ENCODE results near the gene UQCC2. TPM values are rescaled to one million over a fixed set of nuclear protein-coding genes. Genes with fewer than 3 reads are reported as not detected.

UQCC2 gene
- total and polyA plus RNA-seq, 8 donors: 54.4 to 83.1 (median 61.0) TPM

DNA sequence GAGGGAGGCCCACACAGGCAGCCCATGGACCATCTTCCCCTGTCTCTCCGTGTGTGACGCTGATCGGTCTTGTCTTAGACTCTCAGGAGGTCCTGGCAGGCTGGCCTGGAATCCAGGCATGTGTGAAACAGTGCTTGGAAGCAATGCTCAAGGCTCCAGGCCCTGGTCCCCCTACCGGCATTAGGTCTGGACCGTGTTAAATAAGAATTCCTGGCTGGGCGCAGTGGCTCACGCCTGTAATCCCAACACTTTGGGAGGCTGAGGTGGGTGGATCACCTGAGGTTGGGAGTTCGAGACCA, 22.2 kb upstream of the UQCC2 start:
- H3K4me3 ChIP-seq: no peak overlapping the region
- TF ChIP-seq, protein P1, sequence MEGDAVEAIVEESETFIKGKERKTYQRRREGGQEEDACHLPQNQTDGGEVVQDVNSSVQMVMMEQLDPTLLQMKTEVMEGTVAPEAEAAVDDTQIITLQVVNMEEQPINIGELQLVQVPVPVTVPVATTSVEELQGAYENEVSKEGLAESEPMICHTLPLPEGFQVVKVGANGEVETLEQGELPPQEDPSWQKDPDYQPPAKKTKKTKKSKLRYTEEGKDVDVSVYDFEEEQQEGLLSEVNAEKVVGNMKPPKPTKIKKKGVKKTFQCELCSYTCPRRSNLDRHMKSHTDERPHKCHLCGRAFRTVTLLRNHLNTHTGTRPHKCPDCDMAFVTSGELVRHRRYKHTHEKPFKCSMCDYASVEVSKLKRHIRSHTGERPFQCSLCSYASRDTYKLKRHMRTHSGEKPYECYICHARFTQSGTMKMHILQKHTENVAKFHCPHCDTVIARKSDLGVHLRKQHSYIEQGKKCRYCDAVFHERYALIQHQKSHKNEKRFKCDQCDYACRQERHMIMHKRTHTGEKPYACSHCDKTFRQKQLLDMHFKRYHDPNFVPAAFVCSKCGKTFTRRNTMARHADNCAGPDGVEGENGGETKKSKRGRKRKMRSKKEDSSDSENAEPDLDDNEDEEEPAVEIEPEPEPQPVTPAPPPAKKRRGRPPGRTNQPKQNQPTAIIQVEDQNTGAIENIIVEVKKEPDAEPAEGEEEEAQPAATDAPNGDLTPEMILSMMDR (IDR thresholded peaks at IDR 0.05): no peak
- H3K27me3 ChIP-seq: no peaks in the 10 kb centered on the region
- DNase-seq (no peak), ATAC-seq (no peak)
- H3K36me3 ChIP-seq: no peaks in the 10 kb centered on the region
- H3K4me1 ChIP-seq: no peaks in the 10 kb centered on the region
- intact Hi-C loops (cut with DNase I): no loop called here
- H3K9me3 ChIP-seq: no peaks in the 10 kb centered on the region
- no peak overlapping the region for H3K27ac ChIP-seq

DNA sequence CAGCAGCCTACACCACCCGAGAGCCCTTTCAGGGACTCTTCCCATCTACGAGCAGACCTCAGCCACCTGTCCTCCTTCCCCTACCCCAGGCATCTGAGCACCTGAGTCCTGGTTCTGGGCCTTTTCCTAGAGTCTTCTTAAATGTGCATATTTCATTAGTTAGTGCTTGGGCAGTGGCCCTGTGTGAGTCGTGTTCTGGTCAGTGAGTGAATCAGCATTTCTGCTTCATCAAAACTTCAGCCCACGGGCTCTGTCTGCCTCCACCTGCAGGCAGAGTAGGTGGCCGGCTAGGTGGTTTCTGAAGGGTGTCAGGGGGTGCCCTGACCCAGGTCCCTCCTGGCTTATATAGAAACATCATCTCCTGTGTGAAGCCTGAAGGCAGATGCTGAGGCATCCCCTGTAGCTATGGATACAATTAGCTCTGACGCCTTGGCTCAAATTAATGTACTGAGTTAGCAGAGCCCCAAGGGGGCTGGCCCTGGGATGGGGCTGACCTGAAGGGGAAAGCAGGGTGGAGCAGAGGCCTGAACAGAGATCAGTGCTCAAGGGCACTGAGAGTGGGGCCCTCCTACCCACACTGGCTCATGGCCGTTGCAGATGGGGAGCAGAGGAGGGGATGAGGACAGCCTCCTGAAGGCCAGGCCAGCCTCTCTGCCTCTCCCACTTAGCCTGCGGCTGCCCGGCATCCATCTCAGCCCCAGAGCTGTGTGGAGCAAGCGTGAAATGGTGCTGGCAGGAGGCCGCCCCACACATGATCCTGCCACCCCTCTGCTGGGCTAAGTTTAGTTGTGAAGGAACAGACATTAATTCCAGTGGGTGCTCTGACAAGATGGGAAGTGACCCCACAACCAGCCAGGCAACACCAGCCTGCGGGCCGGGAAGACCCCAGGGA, 21.6 kb upstream of the UQCC2 start:
- TF ChIP-seq, protein P1 (IDR thresholded peaks at IDR 0.05): no peak
- ATAC-seq: no peak
- Histone ChIP-seq H3K4me3 (no peak overlapping the region), H3K4me1 (no peaks in the 10 kb centered on the region), H3K27ac (no peak overlapping the region), H3K27me3 (no peaks in the 10 kb centered on the region), H3K36me3 (no peaks in the 10 kb centered on the region), H3K9me3 (no peaks in the 10 kb centered on the region)
- intact Hi-C loops (cut with DNase I): no loop called here
- peak in 1 of 4 donors; percentile 45 for DNase-seq

DNA sequence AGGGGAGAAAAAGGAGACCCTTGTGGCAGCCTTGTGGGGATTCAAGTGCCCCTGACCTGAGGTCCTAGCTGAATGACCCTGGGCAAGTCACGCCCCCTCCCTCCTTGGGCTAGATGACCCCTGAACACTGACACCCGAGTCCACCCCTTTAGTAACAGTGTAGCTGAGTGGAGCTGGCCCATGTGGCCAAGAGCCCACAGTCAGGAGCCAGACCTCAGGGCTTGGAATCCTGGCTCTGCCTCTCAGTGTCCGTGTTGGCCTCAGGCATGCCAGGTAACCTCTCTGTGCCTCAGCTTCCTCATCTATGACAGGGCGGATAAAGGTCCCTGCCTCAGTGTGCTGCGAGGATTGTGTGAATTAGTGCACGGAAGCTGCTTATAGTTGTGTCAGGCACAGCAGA, 20.9 kb upstream of the UQCC2 start:
- intact Hi-C loops (cut with DNase I): no loop called here
- no peak overlapping the region for H3K27ac ChIP-seq
- H3K36me3 ChIP-seq: no peaks in the 10 kb centered on the region
- TF ChIP-seq, protein P1 (IDR thresholded peaks at IDR 0.05): no peak
- no peaks in the 10 kb centered on the region for H3K4me1 ChIP-seq
- H3K27me3 ChIP-seq: no peaks in the 10 kb centered on the region
- H3K4me3 ChIP-seq: no peak overlapping the region
- no peaks in the 10 kb centered on the region for H3K9me3 ChIP-seq
- DNase-seq (no peak), ATAC-seq (no peak)

DNA sequence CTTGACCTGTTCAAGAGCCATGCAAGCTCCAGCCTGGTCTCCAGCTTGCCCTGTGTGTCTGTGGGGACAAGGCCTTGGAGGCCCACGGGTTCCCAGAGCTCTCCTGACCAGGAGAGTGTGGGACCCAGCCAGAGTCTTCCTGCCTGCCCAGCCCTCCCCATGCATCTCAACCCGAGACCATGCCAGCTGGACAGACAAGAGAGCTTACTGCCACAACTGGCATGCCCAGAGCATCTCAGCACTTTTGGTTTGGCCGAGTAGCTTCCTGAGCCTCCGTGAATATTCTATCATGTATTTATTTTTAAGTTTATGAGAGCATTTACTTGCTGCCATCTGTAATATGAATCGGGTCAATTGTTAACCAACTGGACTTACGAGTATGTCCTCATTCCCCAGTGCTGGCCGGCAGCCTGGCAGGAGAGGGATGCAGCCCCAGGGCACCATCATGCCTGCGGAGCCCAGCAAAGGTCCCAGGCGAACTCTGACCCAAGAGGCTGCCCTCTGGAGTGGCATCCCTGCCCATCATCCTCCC, 20.3 kb upstream of the UQCC2 start:
- Histone ChIP-seq H3K36me3 (no peaks in the 10 kb centered on the region), H3K4me1 (no peaks in the 10 kb centered on the region), H3K9me3 (no peaks in the 10 kb centered on the region), H3K4me3 (no peak overlapping the region), H3K27ac (peak overlapping the region in 1 of 2 donors; percentile 19), H3K27me3 (no peaks in the 10 kb centered on the region)
- ATAC-seq (peak; percentile 74), DNase-seq (peak in 1 of 4 donors; percentile 43)
- intact Hi-C loops (cut with DNase I): no loop called here
- TF ChIP-seq, protein P1 (IDR thresholded peaks at IDR 0.05): no peak

DNA sequence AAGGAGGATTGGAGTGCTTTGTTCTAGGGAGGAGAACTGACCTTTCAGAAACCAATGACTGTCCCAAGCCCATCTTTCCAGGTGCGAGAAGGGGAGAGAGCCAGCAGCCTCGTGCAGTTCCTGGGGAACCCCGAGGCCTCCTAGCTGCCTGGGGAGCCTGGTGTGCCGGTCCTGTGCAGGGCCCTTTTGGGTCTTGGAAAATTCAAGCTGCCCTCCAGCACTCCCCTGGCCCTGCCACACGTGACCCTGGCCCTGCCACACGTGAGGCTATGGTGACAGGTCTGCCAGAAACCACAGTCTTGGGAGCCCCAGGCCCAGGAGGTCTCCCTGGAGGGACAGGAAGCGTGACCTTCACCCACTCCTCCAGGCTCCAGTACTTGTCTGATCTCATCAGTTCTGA, 19.5 kb upstream of the UQCC2 start:
- no peaks in the 10 kb centered on the region for H3K9me3 ChIP-seq
- TF ChIP-seq, protein P1 (IDR thresholded peaks at IDR 0.05): no peak
- no peaks in the 10 kb centered on the region for H3K27me3 ChIP-seq
- H3K4me1 ChIP-seq: no peaks in the 10 kb centered on the region
- H3K36me3 ChIP-seq: no peaks in the 10 kb centered on the region
- intact Hi-C loops (cut with DNase I): no loop called here
- no peak overlapping the region for H3K27ac ChIP-seq
- no peak overlapping the region for H3K4me3 ChIP-seq
- ATAC-seq (no peak), DNase-seq (no peak)

Measured in left lung (tissue), 10 donors.